K562 (cell line): Measurements from ENCODE around the gene THOC5. TPM values are rescaled to one million over a fixed set of nuclear protein-coding genes. Genes with fewer than 3 reads are reported as not detected.

Experiments
- MNT ChIP-seq, 2 experiments: fragments of 450-650 bp; conservative IDR thresholded peaks; 2 replicates each; pipeline ENCODE4 v1.6.1; 2017; ENCODE audit warnings: mild to moderate bottlenecking in 2 of 2, moderate library complexity in 2 of 2
- NFIC ChIP-seq: fragments of 450-650 bp; IDR thresholded peaks from 2 replicates; pipeline ENCODE4 v1.6.1; 2017; ENCODE audit warnings: mild to moderate bottlenecking, inconsistent platforms
- SMAD4 ChIP-seq: fragments of 250-450 bp; sonication (Bioruptor Pico); conservative IDR thresholded peaks from 2 replicates; pipeline ENCODE4 v1.8.0; 2021; ENCODE audit warnings: inconsistent platforms, mild to moderate bottlenecking, moderate library complexity
- TCF7L2 ChIP-seq: fragments of 150-350 bp; IDR thresholded peaks from 2 replicates; pipeline ENCODE4 v1.6.1; 2016; ENCODE audit warnings: low read depth, mild to moderate bottlenecking, low read length, moderate library complexity
- THAP12 ChIP-seq: fragments of 250-450 bp; sonication (Bioruptor Pico); IDR thresholded peaks from 2 replicates; pipeline ENCODE4 v1.9.0; 2021; ENCODE audit warnings: mild to moderate bottlenecking, inconsistent platforms
- TOE1 ChIP-seq, 2 experiments: fragments of 450-650 bp in 1 of 2; sonication (generic) in 1 of 2; formaldehyde crosslinking in 1 of 2; IDR thresholded peaks; 2 replicates each; pipeline versions ENCODE4 v1.7.1 to v1.8.0; 2016 to 2022; ENCODE audit warnings: borderline replicate concordance in 2 of 2, mild to moderate bottlenecking in 2 of 2, antibody characterized with exemption in 1 of 2, inconsistent platforms in 1 of 2, low read depth in 1 of 2, missing genetic modification reagents in 1 of 2, moderate library complexity in 1 of 2
- UBTF ChIP-seq, 2 experiments: IDR thresholded peaks; 2 replicates each; pipeline ENCODE4 v1.6.1; 2012; ENCODE audit warnings: improper control_type of control experiment in 2 of 2, low read depth in 2 of 2, low read length in 2 of 2, borderline replicate concordance in 1 of 2
- ZBTB40 ChIP-seq, 2 experiments: fragments of 450-650 bp in 1 of 2; sonication (generic) in 1 of 2; formaldehyde crosslinking in 1 of 2; IDR thresholded peaks; 2 replicates each; pipeline versions ENCODE4 v1.7.1 to v1.9.0; 2016 to 2022; ENCODE audit warnings: inconsistent platforms in 1 of 2, mild to moderate bottlenecking in 1 of 2, missing genetic modification reagents in 1 of 2
- polyA plus RNA-seq, 8 experiments: library from polyadenylated mRNA; depleted of rRNA in 4 of 8; stranded (reverse) in 5 of 8; unstranded in 3 of 8; fragments of >200 nt; fragmentation: Nextera tagmentation in 2 of 8; fragmentation: Illumina TruSeq in 1 of 8; extraction: Ambion mirVana in 2 of 8; extraction: Trizol in 1 of 8; gene quantifications; 2 replicates each; pipeline versions ENCODE4 v1.2.1 to v1.2.3, GENCODE V29; 2011 to 2014; ENCODE audit warnings: inconsistent platforms in 1 of 8, missing spikeins in 1 of 8
- total RNA-seq, 7 experiments: library from RNA; depleted of rRNA in 6 of 7; stranded (reverse); fragments of >200 nt in 6 of 7; fragmentation: Illumina TruSeq in 2 of 7; extraction: Trizol in 2 of 7; gene quantifications; 2 replicates each; pipeline versions ENCODE4 v1.2.1 to v1.2.3, GENCODE V29; 2011 to 2021; ENCODE audit warnings: low replicate concordance in 1 of 7

THOC5 gene
- total and polyA plus RNA-seq, 9 of the 15 experiments (the other 6 are each of a cell fraction or from before 2014, with no cell fraction given) = 45.3 to 96.5 (median 51.4) TPM

- TF ChIP-seq ZBTB40 (IDR thresholded peaks at IDR 0.05) (peak; percentile 99), ZBTB40 (CRISPR knock-in tag; IDR thresholded peaks at IDR 0.05) (no peak), MNT (conservative IDR thresholded peaks at IDR 0.05) (peak; percentile 98 to 99), NFIC (no peak), UBTF (IDR thresholded peaks at IDR 0.05; ENCODE audit: borderline replicate concordance in 1 of 2, low read depth in 2 of 2, low read length in 2 of 2) (0 out of 4 replicates have a peak, but pooled peaks of 1 of the 2 experiments have one; percentile 60), THAP12 (CRISPR knock-in tag) (peak; percentile 50; the same call in 1 of the 2 replicates), SMAD4 (CRISPR knock-in tag) (no peak), TOE1 (IDR thresholded peaks at IDR 0.05; ENCODE audit: borderline replicate concordance) (peak; percentile 41; the same call in 1 of the 2 replicates), TOE1 (CRISPR knock-in tag; IDR thresholded peaks at IDR 0.05; ENCODE audit: borderline replicate concordance, low read depth) (no peak), TCF7L2 (no peak)
Observed at GRCh38 chr22:29553351-29554224, at the start of gene THOC5 (continued).
